ENCODE measurements around the gene NPTN.

DNA sequence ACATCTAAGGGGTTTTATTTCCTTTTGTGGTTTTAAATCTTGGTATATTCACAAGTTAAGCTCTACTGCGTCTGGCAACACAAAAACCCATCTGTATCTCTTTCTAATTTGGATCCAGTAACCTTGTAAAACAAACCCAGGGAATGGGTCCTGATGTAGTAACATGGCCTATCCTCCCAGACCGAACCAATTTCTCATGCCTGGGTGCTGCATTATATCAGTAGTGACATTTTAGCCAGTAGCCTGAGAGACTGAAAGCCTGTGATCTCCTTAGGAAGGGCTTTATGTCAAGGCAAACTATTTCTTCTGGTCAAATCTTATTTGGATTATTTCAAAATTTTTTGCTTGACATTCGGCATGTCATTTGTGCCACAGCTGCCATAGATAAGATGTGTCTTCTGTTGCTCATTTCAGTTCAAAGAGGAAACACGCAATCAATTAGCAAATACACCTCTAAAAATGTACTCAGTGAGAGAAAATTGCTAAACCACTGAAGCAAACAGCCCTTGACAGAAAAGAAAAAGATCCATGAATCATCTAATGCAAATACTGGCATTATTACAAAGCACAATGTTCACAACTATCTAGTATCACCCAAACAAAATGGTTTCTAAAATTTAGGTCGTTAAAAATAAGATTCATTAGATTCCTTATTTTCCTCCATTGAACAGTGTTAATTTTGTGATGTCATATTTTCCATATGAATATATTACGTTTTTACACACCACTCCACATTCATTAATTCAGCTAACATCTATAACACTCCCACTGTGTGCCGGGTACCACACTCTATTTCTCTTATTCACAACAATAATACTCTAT lies 4.0 kb downstream of the NPTN start:
- TF ChIP-seq, protein P1, sequence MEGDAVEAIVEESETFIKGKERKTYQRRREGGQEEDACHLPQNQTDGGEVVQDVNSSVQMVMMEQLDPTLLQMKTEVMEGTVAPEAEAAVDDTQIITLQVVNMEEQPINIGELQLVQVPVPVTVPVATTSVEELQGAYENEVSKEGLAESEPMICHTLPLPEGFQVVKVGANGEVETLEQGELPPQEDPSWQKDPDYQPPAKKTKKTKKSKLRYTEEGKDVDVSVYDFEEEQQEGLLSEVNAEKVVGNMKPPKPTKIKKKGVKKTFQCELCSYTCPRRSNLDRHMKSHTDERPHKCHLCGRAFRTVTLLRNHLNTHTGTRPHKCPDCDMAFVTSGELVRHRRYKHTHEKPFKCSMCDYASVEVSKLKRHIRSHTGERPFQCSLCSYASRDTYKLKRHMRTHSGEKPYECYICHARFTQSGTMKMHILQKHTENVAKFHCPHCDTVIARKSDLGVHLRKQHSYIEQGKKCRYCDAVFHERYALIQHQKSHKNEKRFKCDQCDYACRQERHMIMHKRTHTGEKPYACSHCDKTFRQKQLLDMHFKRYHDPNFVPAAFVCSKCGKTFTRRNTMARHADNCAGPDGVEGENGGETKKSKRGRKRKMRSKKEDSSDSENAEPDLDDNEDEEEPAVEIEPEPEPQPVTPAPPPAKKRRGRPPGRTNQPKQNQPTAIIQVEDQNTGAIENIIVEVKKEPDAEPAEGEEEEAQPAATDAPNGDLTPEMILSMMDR (optimal IDR thresholded peaks at IDR 0.05 in 1 of 3, IDR thresholded peaks at IDR 0.05 in 1 of 3, conservative IDR thresholded peaks at IDR 0.05 in 1 of 3; ENCODE audit: extremely low read depth in 1 of 3, insufficient read depth in 2 of 3, low read length in 3 of 3): no peak
- no peak for TF ChIP-seq EZH2 (IDR thresholded peaks at IDR 0.05; ENCODE audit: low read length)

All from keratinocyte (primary cell).